GM18909 (cell line): Measurements from ENCODE around the gene MYO7B.

ENCODE experiments used
- ATAC-seq: cut with Tn5 transposase; IDR thresholded peaks from one replicate; pipeline ENCODE4 v1.9.1; 2021; ENCODE audit warnings: mild to moderate bottlenecking; ENCODE audit not compliant: unreplicated experiment, poor library complexity

Gene MYO7B

GRCh38 chr2:127671557-127672302 is 136.2 kb downstream of the MYO7B start:
- no peak for ATAC-seq

- no peak for ATAC-seq
Observed at GRCh38 chr2:127672341-127673224, 137.1 kb downstream of the MYO7B start.

- no peak for ATAC-seq
Observed at GRCh38 chr2:127673291-127674069, 138.0 kb downstream of the MYO7B start.

GRCh38 chr2:127674241-127675209 is 139.0 kb downstream of the MYO7B start:
- no peak for ATAC-seq

- ATAC-seq: no peak
Observed at GRCh38 chr2:127675331-127676261, 140.1 kb downstream of the MYO7B start, which contains the start of gene LIMS2. Gene LIMS2 (minus strand): TSS chr2:127675530. CDS start chr2:127675024, 506 bp downstream.

- ATAC-seq: no peak
Observed at GRCh38 chr2:127676906-127677305, 141.4 kb downstream of the MYO7B start.

- ATAC-seq: no peak
Observed at GRCh38 chr2:127678531-127678930, 143.0 kb downstream of the MYO7B start.

- no peak for ATAC-seq
Observed at GRCh38 chr2:127678991-127679390, 143.5 kb downstream of the MYO7B start.

- ATAC-seq: no peak
Observed at GRCh38 chr2:127679680-127680361, 144.3 kb downstream of the MYO7B start.

GRCh38 chr2:127680706-127681287 is 145.3 kb downstream of the MYO7B start:
- ATAC-seq: no peak

- no peak for ATAC-seq
Observed at GRCh38 chr2:127681288-127681804, 145.9 kb downstream of the MYO7B start.

GRCh38 chr2:127681976-127682857 is 146.7 kb downstream of the MYO7B start:
- no peak for ATAC-seq

GRCh38 chr2:127683056-127683455 is 147.6 kb downstream of the MYO7B start:
- no peak for ATAC-seq

GRCh38 chr2:127683757-127684156 is 148.3 kb downstream of the MYO7B start:
- ATAC-seq: no peak

- no peak for ATAC-seq
Observed at GRCh38 chr2:127685410-127686080, 150.1 kb downstream of the MYO7B start.
